ENCODE results near the gene MED28.
"Not testable (repeated sequence)": the region's sequence is repeated elsewhere in the genome, so short reads cannot be mapped to it uniquely, and the experiment has no call there.

The MED28 gene

DNA sequence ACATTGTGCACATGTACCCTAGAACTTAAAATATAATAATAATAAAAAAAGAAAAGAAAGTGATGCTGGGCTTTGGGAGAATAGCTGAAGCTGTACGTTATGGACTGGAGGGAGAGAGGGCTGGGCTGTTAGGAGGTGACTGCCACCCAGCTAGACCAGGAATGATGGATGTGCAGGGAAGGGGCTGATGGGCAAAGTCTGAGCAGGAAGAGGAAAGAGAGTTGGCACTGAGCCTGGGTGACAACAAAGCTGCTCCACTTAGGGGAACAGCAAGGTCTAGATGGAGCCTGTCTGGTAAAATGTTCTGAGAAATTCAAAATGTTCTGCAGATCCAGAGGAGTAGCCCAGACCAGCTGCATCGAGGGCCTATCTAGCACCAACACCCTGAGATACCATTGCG, 32.3 kb downstream of the MED28 start:
- no peak for DNase-seq (ENCODE audit: low read depth)
- H3K4me3 ChIP-seq (ENCODE audit: low read depth, low read length) = no peak overlapping the region
- TF ChIP-seq, protein P1, sequence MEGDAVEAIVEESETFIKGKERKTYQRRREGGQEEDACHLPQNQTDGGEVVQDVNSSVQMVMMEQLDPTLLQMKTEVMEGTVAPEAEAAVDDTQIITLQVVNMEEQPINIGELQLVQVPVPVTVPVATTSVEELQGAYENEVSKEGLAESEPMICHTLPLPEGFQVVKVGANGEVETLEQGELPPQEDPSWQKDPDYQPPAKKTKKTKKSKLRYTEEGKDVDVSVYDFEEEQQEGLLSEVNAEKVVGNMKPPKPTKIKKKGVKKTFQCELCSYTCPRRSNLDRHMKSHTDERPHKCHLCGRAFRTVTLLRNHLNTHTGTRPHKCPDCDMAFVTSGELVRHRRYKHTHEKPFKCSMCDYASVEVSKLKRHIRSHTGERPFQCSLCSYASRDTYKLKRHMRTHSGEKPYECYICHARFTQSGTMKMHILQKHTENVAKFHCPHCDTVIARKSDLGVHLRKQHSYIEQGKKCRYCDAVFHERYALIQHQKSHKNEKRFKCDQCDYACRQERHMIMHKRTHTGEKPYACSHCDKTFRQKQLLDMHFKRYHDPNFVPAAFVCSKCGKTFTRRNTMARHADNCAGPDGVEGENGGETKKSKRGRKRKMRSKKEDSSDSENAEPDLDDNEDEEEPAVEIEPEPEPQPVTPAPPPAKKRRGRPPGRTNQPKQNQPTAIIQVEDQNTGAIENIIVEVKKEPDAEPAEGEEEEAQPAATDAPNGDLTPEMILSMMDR (IDR thresholded peaks at IDR 0.05; ENCODE audit: low read depth, low read length, missing control alignments) = no peak

DNA sequence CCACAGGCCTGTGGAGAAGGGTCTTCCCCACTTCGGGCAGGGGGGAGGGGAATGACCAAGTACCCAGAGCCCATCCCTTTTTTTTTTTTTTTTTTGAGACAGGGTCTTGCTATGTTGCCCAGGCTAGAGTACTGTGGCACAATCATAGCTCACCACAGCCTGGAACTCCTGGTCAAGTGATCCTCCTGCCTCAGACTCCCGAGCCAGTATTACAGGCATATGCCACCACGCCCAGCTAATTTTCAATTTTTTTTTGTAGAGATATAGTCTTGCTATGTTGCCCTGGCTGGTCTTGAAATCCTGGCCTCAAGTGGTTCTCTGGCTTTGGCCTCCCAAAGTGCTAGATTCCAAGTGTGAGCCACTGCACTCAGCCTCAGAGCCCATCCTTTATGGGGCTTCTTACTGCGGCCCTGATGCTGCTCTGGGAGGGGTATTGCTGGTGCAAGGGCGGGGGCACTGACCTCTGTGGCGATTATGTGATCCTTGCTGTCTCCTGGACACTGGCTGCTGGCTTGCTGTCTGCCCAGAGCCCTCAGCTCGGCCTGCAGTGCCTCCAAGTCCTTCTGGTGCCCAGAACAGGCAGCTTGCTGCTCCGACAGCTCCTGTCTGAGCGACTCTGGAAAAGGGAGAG, 32.9 kb downstream of the MED28 start:
- H3K4me3 ChIP-seq (ENCODE audit: low read depth, low read length) = no peak overlapping the region
- DNase-seq (ENCODE audit: low read depth) = no peak
- TF ChIP-seq, protein P1 (IDR thresholded peaks at IDR 0.05; ENCODE audit: low read depth, low read length, missing control alignments) = no peak

DNA sequence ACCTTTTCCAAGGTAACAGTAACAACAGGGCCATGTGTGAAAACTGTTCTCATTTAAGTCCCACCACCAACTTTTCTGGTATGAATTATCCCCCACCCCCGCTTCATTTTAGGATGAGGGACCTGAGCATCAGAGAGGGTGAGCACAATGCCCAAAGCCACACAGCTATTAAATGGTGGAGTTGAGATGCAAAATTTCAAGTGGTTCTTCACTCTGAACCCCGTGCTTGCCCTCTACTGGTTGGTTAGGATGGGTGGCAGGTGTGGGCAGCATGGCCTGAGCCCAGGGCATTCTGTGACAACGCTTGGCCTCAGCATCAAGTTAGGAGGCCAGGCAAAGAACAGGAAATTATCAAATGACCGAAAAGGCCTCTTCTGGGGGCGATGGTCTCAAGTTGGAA, 33.5 kb downstream of the MED28 start:
- no peak overlapping the region for H3K4me3 ChIP-seq (ENCODE audit: low read depth, low read length)
- TF ChIP-seq, protein P1 (IDR thresholded peaks at IDR 0.05; ENCODE audit: low read depth, low read length, missing control alignments) = peak; percentile 25
- no peak for DNase-seq (ENCODE audit: low read depth)

DNA sequence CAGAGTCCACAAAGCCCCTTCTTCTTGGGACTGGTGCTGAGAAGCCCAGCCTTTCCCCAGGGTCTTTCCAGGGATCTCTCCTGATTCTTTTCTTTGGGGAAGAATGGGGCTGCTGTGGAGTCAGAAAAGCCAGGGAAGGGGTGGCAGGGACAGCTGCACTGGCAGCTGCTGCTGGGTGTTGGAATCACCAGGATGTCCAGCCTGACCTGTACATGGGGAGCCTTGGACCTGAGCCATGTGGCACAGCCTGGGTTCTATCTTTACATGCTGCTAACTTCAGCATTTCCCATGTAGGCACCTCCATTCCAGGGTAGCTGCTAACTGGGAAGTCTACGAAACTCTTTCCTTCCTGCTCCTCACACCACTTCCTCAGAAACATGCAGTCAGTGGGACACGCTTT, 36.0 kb downstream of the MED28 start:
- no peak overlapping the region for H3K4me3 ChIP-seq (ENCODE audit: low read depth, low read length)
- DNase-seq (ENCODE audit: low read depth) = no peak
- TF ChIP-seq, protein P1 (IDR thresholded peaks at IDR 0.05; ENCODE audit: low read depth, low read length, missing control alignments) = no peak

DNA sequence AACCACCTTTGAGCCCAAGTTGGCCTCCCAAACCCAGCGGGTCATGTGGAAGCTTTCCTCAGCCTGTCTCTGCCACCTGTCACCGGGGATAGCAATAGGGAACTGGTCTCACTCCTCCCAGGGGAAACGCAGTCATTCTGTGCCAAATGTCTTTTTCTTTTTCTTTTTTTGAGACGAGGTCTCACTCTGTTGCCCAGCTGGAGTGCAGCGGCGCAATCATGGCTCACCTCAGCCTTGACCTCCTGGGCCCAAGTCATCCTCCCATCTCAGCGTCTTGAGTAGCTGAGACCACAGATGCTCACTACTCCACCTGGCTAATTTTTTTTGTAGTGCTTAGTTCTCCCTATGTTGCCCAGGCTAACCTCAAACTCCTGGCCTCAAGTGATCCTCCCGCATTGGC, 40.3 kb downstream of the MED28 start:
- no peak overlapping the region for H3K4me3 ChIP-seq (ENCODE audit: low read depth, low read length)
- DNase-seq (ENCODE audit: low read depth) = no peak
- TF ChIP-seq, protein P1 (IDR thresholded peaks at IDR 0.05; ENCODE audit: low read depth, low read length, missing control alignments) = no peak

DNA sequence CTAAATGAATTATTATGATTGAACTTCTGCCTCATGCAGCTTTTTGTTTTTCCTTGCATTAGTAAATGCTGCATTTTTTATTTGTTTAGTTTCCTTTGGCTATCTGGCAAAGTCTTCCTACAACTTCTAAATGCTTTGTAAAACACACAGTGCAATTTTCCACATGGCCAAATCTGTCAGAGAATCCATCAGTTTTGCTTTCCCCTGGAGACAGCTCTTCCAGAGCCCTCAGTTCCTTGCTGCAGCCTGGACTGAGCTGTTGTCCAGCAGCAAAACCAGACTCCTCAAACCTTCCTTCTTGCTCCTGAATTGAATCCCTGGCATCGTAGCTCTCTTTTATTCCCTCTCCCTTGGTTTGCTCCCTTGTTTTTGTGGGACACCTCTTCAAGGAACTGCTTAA, 42.6 kb downstream of the MED28 start:
- TF ChIP-seq, protein P1 (IDR thresholded peaks at IDR 0.05; ENCODE audit: low read depth, low read length, missing control alignments) = no peak
- H3K4me3 ChIP-seq (ENCODE audit: low read depth, low read length) = no peak overlapping the region
- DNase-seq (ENCODE audit: low read depth) = no peak

DNA sequence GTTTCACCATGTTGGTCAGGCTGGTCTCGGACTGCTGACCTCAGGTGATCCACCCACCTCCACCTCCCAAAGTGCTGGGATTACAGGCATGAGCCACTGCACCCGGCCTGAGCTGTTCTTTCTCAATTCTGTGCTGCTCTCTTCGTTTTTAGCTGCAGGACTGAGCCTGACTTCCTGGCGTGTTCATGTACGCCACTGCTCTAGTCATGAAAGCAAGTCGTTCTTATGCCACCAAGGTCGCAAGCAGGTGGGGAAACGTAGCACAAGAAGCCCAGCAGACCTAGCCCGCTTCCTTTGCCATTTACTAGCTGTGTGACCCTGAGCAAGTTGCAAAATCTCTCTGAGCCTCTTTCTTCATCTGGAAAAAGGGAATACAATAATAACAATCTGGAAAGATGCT, 43.4 kb downstream of the MED28 start:
- TF ChIP-seq, protein P1 (IDR thresholded peaks at IDR 0.05; ENCODE audit: low read depth, low read length, missing control alignments) = no peak

DNA sequence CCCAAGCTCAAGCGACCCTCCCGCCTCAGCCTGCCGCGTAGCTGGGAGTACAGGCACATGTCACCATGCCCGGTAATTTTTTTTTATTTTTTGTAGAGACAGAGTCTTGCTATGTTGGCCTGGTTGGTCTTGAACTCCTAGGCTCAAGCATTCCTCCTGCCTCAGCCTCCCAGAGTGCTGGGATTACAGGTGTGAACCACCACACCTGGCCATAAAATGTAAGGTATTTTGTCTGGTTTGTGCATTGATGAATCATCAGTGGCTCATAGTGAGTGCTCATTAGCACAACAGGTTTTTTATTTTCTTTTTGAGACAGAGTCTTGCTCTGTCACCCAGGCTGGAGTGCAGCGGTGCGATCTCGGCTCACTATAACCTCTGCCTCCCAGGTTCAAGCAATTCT, 44.8 kb downstream of the MED28 start:
- not testable (repeated sequence) for H3K4me3 ChIP-seq (ENCODE audit: low read depth, low read length); DNase-seq (ENCODE audit: low read depth)

More for the DNA sequence above, 43.4 kb downstream of the MED28 start:
- no peak overlapping the region for H3K4me3 ChIP-seq (ENCODE audit: low read depth, low read length)
- no peak for DNase-seq (ENCODE audit: low read depth)

Measured in GM12864 (cell line).